OCI-LY3 (cell line): Measurements from ENCODE around the gene GMFB.
"Not testable (repeated sequence)": the region's sequence is repeated elsewhere in the genome, so short reads cannot be mapped to it uniquely, and the experiment has no call there.

Experiments
- H2AFZ ChIP-seq: fragments of 200-600, 300-600 bp; shearing (Covaris generic); 2 replicates; pipeline ENCODE4 v1.6.0; 2014; ENCODE audit warnings: antibody characterized with exemption, low read depth, low read length
- H3K27ac ChIP-seq: fragments of 200-600, 300-600 bp; sonication (generic); 2 replicates; pipeline ENCODE4 v1.5.1; 2014; ENCODE audit warnings: mild to moderate bottlenecking, low read length, moderate library complexity, mixed read lengths
- H3K27me3 ChIP-seq: fragments of 200-600, 300-600 bp; sonication (generic); 2 replicates; pipeline ENCODE4 v1.6.1; 2014; ENCODE audit warnings: low read depth, low read length, mixed read lengths
- H3K36me3 ChIP-seq: fragments of 200-600, 300-600 bp; sonication (generic); replicated peaks from 2 replicates; pipeline ENCODE3; 2014; ENCODE audit warnings: low read depth, low read length, mixed read lengths
- H3K4me1 ChIP-seq: fragments of 300-600, 200-600 bp; sonication (generic); 2 replicates; pipeline ENCODE4 v1.6.1; 2014; ENCODE audit warnings: low read length, mixed read lengths
- H3K4me2 ChIP-seq: fragments of 200-600, 300-600 bp; sonication (generic); 2 replicates; pipeline ENCODE4 v1.6.1; 2014; ENCODE audit warnings: low read length, mixed read lengths
- H3K4me3 ChIP-seq: fragments of 300-600, 200-600 bp; sonication (generic); 2 replicates; pipeline ENCODE4 v1.5.1; 2014; ENCODE audit warnings: antibody characterized with exemption, mild to moderate bottlenecking, low read length, moderate library complexity
- H3K79me2 ChIP-seq: fragments of 300-600, 200-600 bp; shearing (Covaris generic); 2 replicates; pipeline ENCODE4 v1.6.1; 2014; ENCODE audit warnings: mild to moderate bottlenecking, low read length, mixed read lengths
- H3K9ac ChIP-seq: fragments of 300-600, 200-600 bp; shearing (Covaris generic); 2 replicates; pipeline ENCODE4 v1.6.0; 2014; ENCODE audit warnings: mild to moderate bottlenecking, low read length, moderate library complexity
- H3K9me3 ChIP-seq: fragments of 200-600, 300-600 bp; shearing (Covaris generic); 2 replicates; pipeline ENCODE4 v1.6.1; 2014; ENCODE audit warnings: low read length, mixed read lengths; ENCODE audit not compliant: insufficient read depth
- H4K20me1 ChIP-seq: fragments of 200-600, 300-600 bp; sonication (generic); 2 replicates; pipeline ENCODE4 v1.6.1; 2016; ENCODE audit warnings: low read length, mixed read lengths; ENCODE audit not compliant: insufficient read depth
- EZH2phosphoT487 ChIP-seq: fragments of 200-600 bp; shearing (Covaris generic); IDR thresholded peaks from 2 replicates; pipeline ENCODE4 v1.6.1; 2018; ENCODE audit warnings: antibody characterized with exemption, mixed run types, low read depth
- TF ChIP-seq, protein P1 (sequence below): fragments of 200-600, 300-600 bp; sonication (generic); IDR thresholded peaks from 2 replicates; pipeline ENCODE4 v1.5.1; 2014; ENCODE audit warnings: antibody characterized with exemption, low read length, low read depth

The GMFB gene

DNA sequence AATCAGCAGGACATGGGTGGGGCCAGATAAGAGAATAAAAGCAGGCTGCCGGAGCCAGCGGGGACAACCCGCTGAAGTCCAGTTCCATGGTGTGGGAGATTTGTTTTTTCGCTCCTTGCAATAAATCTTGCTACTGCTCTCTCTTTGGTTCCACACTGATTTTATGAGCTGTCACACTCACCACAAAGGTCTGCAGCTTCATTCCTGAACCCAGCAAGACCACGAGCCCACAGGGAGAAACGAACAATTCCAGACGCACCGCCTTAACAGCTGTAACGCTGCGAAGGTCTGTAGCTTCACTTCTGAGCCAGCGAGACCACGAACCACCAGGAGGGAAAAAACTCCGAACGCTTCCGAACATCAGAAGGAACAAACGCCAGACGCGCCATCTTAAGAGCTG is 44.8 kb downstream of the GMFB start:
- Histone ChIP-seq H3K4me1 (peaks cover 12% of the 10 kb centered on the region), H3K9me3 (no peaks in the 10 kb centered on the region), H3K79me2 (peaks cover 21% of the 10 kb centered on the region), H3K4me2 (no peak overlapping the region), H2AFZ (no peak overlapping the region), H3K4me3 (no peak overlapping the region), H4K20me1 (peaks cover 8% of the 10 kb centered on the region), H3K36me3 (peaks cover 7% of the 10 kb centered on the region), H3K27ac (no peak overlapping the region), H3K27me3 (peaks cover 9% of the 10 kb centered on the region), H3K9ac (no peak overlapping the region)
- TF ChIP-seq, protein P1, sequence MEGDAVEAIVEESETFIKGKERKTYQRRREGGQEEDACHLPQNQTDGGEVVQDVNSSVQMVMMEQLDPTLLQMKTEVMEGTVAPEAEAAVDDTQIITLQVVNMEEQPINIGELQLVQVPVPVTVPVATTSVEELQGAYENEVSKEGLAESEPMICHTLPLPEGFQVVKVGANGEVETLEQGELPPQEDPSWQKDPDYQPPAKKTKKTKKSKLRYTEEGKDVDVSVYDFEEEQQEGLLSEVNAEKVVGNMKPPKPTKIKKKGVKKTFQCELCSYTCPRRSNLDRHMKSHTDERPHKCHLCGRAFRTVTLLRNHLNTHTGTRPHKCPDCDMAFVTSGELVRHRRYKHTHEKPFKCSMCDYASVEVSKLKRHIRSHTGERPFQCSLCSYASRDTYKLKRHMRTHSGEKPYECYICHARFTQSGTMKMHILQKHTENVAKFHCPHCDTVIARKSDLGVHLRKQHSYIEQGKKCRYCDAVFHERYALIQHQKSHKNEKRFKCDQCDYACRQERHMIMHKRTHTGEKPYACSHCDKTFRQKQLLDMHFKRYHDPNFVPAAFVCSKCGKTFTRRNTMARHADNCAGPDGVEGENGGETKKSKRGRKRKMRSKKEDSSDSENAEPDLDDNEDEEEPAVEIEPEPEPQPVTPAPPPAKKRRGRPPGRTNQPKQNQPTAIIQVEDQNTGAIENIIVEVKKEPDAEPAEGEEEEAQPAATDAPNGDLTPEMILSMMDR, result no peak
- no peak for TF ChIP-seq EZH2phosphoT487

DNA sequence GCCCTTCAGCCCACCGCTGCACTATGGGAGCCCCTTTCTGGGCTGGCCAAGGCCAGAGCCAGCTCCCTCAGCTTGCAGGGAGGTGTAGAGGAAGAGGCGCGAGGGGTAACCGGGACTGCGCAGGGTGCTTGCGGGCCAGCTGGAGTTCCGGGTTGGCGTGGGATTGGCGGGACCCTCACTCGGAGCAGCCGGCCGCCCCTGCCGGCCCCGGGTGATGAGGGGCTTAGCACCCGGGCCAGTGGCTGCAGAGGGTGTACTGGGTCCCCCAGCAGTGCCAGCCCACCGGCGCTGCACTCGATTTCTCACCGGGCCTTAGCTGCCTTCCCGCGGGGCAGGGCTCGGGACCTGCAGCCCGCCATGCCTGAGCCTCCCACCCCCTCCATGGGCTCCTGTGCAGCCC is 45.8 kb downstream of the GMFB start:
- H3K4me3 ChIP-seq, H3K27me3 ChIP-seq, H3K9me3 ChIP-seq, H3K9ac ChIP-seq, H2AFZ ChIP-seq, H3K36me3 ChIP-seq, H3K4me2 ChIP-seq, H3K27ac ChIP-seq: not testable (repeated sequence)
- Histone ChIP-seq H3K79me2 (peaks cover 32% of the 10 kb centered on the region), H4K20me1 (peaks cover 17% of the 10 kb centered on the region), H3K4me1 (peaks cover 12% of the 10 kb centered on the region)

DNA sequence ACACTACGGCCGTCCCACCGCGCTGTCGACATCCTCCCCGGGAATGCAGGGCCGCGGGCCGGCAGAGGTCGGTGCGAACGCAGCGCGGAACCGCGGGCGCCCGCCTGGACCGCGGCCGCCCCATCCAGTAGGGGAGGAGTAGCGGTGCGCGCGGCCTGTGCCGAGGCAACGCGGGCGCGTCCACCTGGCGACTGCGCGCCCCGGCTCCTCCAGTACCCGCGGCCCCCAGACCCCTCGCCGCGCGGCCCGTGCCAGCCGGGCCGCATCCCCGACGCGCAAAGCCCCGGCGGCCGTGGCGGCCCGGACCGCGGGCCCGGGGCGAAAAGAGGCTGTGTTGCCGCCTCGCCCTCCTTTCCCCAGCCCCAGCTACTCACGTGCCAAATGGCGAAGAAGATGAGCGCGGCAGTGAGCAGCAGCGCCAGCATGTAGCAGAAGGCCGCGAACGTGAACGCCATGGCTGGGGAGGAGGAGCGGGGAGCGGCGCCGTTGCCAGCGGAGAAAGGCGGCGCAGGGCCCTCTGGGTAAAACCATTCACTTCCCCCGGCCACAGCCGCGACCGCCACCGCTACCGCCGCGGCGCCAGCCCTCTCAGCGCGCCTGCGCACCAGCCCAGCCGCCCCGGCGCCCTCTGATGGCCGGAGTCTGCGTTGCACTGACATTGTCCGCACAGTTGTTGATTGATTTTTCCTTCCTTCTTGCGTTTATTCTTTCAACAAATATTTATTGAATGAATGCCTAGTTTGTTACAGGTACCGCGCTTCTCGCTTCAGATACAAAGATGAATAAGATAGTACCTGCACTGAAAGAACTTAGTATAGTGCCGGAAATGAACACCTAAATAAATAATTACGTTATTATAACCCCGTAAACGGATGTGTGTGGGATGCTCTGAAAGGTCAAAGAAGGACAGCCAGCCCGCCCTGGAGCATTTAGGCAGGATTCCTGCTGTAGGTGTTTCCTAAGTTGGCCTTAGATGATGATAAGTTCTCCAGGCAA is 47.6 kb downstream of the GMFB start, which contains the start of gene CNIH1:
CNIH1 (minus strand) TSS at position 502 of the 996 bp plus-strand sequence; CDS start at position 455, 47 bp downstream.
- TF ChIP-seq EZH2phosphoT487, result no peak
- TF ChIP-seq, protein P1, result peak; percentile 88
- Histone ChIP-seq H3K9me3 (no peaks in the 10 kb centered on the region), H3K4me1 (peaks cover 27% of the 10 kb centered on the region)

DNA sequence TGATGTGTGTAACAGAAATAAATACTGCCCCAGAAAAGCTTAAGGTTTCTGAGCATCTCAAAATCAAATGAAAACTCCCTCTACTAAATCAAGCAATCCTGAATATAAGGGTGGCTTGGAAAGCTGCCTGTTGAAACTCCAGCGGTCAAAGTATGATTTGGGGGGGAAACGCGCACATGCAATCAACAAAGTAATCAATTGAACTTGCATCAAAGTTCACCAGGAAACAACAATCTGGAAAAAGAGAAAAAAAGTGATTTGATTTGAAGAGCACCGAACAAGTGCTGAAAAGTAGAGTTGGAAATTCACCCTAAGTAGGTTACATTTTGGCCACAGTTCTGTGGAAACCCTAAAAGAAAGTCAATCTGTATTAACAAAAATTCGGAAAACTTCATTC is 48.3 kb downstream of the GMFB start:
- H3K36me3 ChIP-seq, result peaks cover 19% of the 10 kb centered on the region
- no peak for TF ChIP-seq EZH2phosphoT487
- peak overlapping the region; percentile 77 for H3K27ac ChIP-seq
- peaks cover 34% of the 10 kb centered on the region for H3K4me1 ChIP-seq
- peaks cover 38% of the 10 kb centered on the region for H4K20me1 ChIP-seq
- H3K9ac ChIP-seq, result peak overlapping the region; percentile 92
- H3K79me2 ChIP-seq, result peaks cover 56% of the 10 kb centered on the region
- H3K27me3 ChIP-seq, result no peaks in the 10 kb centered on the region
- peak overlapping the region; percentile 96 for H3K4me3 ChIP-seq
- H3K4me2 ChIP-seq, result peak overlapping the region; percentile 83
- H3K9me3 ChIP-seq, result no peaks in the 10 kb centered on the region
- H2AFZ ChIP-seq, result no peak overlapping the region

More for the DNA sequence above, 47.6 kb downstream of the GMFB start, which contains the start of gene CNIH1:
- peaks cover 49% of the 10 kb centered on the region for H3K79me2 ChIP-seq
- peak within 1 kb of the TSS; percentile 94 for H2AFZ ChIP-seq
- H3K27ac ChIP-seq, result peak within 1 kb of the TSS; percentile 77
- peaks cover 4% of the 10 kb centered on the region; the same call in 1 of the 2 replicates for H3K27me3 ChIP-seq
- H3K4me3 ChIP-seq, result peak within 1 kb of the TSS; percentile 96
- H3K4me2 ChIP-seq, result peak within 1 kb of the TSS; percentile 86
- H4K20me1 ChIP-seq, result peaks cover 31% of the 10 kb centered on the region
- H3K36me3 ChIP-seq, result peaks cover 13% of the 10 kb centered on the region
- H3K9ac ChIP-seq, result peak within 1 kb of the TSS; percentile 92

DNA sequence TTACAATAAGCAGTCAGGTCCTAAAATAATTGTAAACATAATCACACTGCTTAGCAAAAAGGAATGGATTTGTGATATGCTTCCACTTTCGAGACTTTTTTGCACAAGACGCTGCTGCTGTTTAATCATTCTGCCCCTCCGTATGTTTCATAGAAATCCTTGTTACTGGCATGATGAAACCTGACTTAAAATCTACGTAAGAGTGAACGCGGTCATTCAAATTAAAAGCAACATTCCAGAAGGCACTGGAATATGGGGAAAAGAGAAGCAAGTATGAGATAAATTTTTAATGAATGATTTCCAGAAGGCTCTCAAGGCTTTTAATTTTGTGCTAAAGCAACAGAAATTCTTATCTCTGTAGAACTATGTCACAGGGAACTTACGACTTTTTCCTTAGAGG is 48.7 kb downstream of the GMFB start:
- Histone ChIP-seq H4K20me1 (peaks cover 41% of the 10 kb centered on the region), H3K27ac (no peak overlapping the region)

More for the DNA sequence above, 48.7 kb downstream of the GMFB start:
- Histone ChIP-seq H3K9ac (peak overlapping the region; percentile 92), H3K4me3 (peak overlapping the region; percentile 96), H3K9me3 (no peaks in the 10 kb centered on the region), H3K36me3 (peaks cover 22% of the 10 kb centered on the region), H3K4me2 (peak overlapping the region; percentile 83), H2AFZ (no peak overlapping the region), H3K27me3 (no peaks in the 10 kb centered on the region), H3K79me2 (peaks cover 61% of the 10 kb centered on the region), H3K4me1 (peaks cover 36% of the 10 kb centered on the region)
- TF ChIP-seq EZH2phosphoT487, result no peak
- TF ChIP-seq, protein P1, result no peak
